A673 (cell line): ENCODE results near the gene CASQ1. TPM values are rescaled to one million over a fixed set of nuclear protein-coding genes. Genes with fewer than 3 reads are reported as not detected.

Experiments
- BruUV-seq: library from RNA; stranded (reverse); fragments of 400-500 nt; replicated peaks from 2 replicates; lab custom pipeline; 2021; lab: Mats Ljungman, UMichigan
- CTCF ChIA-PET: fragments of 300-600 bp; sonication (Branson Sonifier 250); formaldehyde crosslinking; loops from one replicate; lab custom pipeline; 2022; ENCODE audit warnings: antibody characterized with exemption; lab: Charles Lee
- POLR2A ChIA-PET: fragments of 300-600 bp; sonication (Branson Sonifier 250); formaldehyde crosslinking; loops from one replicate; lab custom pipeline; 2022; ENCODE audit warnings: antibody characterized with exemption; ENCODE audit not compliant: low non-redundant PET; lab: Charles Lee
- DNase-seq: peaks from one replicate; pipeline ENCODE4 v3.0.0-alpha.2; 2015; ENCODE audit warnings: low spot score
- H3K27ac ChIP-seq: fragments of 200-600 bp; sonication (generic); 2 replicates; pipeline ENCODE4 v1.5.1; 2016; ENCODE audit warnings: mixed run types, low read depth, mild to moderate bottlenecking, mixed read lengths, antibody characterized with exemption, low read length; ENCODE audit not compliant: poor library complexity, severe bottlenecking
- H3K27me3 ChIP-seq: fragments of 200-600 bp; sonication (generic); replicated peaks from 2 replicates; pipeline ENCODE4 v1.6.1; 2017; ENCODE audit warnings: mixed run types, low read depth, mild to moderate bottlenecking, mixed read lengths, antibody characterized with exemption, low read length; ENCODE audit not compliant: insufficient read depth, poor library complexity
- H3K36me3 ChIP-seq: fragments of 200-600 bp; sonication (generic); 2 replicates; pipeline ENCODE4 v1.6.1; 2016; ENCODE audit warnings: mixed run types, mild to moderate bottlenecking, mixed read lengths, antibody characterized with exemption, low read length; ENCODE audit not compliant: insufficient read depth, poor library complexity, severe bottlenecking
- H3K4me1 ChIP-seq: fragments of 200-600 bp; sonication (generic); 2 replicates; pipeline ENCODE4 v1.6.1; 2017; ENCODE audit warnings: mixed run types, mild to moderate bottlenecking, mixed read lengths, antibody characterized with exemption, low read length; ENCODE audit not compliant: insufficient read depth, poor library complexity, severe bottlenecking
- H3K4me3 ChIP-seq: fragments of 200-600 bp; sonication (generic); 2 replicates; pipeline ENCODE4 v1.5.1; 2016; ENCODE audit warnings: low read depth, mixed run types, mild to moderate bottlenecking, mixed read lengths, low read length; ENCODE audit not compliant: poor library complexity, severe bottlenecking
- H3K9me3 ChIP-seq: fragments of 200-600 bp; sonication (generic); 2 replicates; pipeline ENCODE4 v1.6.1; 2016; ENCODE audit warnings: mixed run types, low read depth, mild to moderate bottlenecking, mixed read lengths, antibody characterized with exemption, low read length; ENCODE audit not compliant: poor library complexity, severe bottlenecking
- CTCF ChIP-seq: fragments of 300-800, 200-600 bp; sonication (generic); conservative IDR thresholded peaks from 2 replicates; pipeline ENCODE4 v1.5.1; 2017; ENCODE audit warnings: low read depth, mild to moderate bottlenecking, antibody characterized with exemption, low read length, moderate library complexity, mixed read lengths
- EZH2 ChIP-seq: fragments of 200-600 bp; sonication (generic); IDR thresholded peaks from 2 replicates; pipeline ENCODE4 v1.6.1; 2017; ENCODE audit warnings: borderline replicate concordance, low read depth, mild to moderate bottlenecking, mixed read lengths, antibody characterized with exemption, low read length; ENCODE audit not compliant: poor library complexity, severe bottlenecking
- intact Hi-C: fragments of 100-400 bp; cut with micrococcal nuclease; formaldehyde crosslinking; loops from one replicate; pipeline ENCODE4 v1.10.0; 2022; ENCODE audit not compliant: unreplicated experiment
- total RNA-seq: library from RNA; stranded (reverse); gene quantifications from 2 replicates; pipeline ENCODE4 v1.2.3, GENCODE V29; 2021

CASQ1 gene
- total RNA-seq, 1 experiment from 2014 or later, result not detected

GRCh38 chr1:160226623-160227022 is 36.2 kb downstream of the CASQ1 start:
- BruUV-seq, result no TSS peak
- POLR2A ChIA-PET, result no interaction called here
- TF ChIP-seq CTCF, result no peak
- no peak for TF ChIP-seq EZH2
- intact Hi-C loops, result no loop called here
- CTCF ChIA-PET, result interaction anchor here (0.8 kb wide), 1 partner anchor 126 kb away, joined by 4 read pairs; no protein-coding TSS in a partner anchor
- no peak for DNase-seq
- no peaks in the 10 kb centered on the region for H3K4me1 ChIP-seq
- H3K27me3 ChIP-seq, result no peaks in the 10 kb centered on the region
- H3K36me3 ChIP-seq, result peaks cover 85% of the 10 kb centered on the region
- H3K27ac ChIP-seq, result no peak overlapping the region
- no peak overlapping the region for H3K4me3 ChIP-seq
- H3K9me3 ChIP-seq, result no peaks in the 10 kb centered on the region

GRCh38 chr1:160227034-160227433 is 36.7 kb downstream of the CASQ1 start:
- no peaks in the 10 kb centered on the region for H3K4me1 ChIP-seq
- H3K27me3 ChIP-seq, result no peaks in the 10 kb centered on the region
- intact Hi-C loops, result no loop called here
- POLR2A ChIA-PET, result no interaction called here
- H3K36me3 ChIP-seq, result peaks cover 85% of the 10 kb centered on the region
- BruUV-seq, result no TSS peak
- no peaks in the 10 kb centered on the region for H3K9me3 ChIP-seq
- no peak overlapping the region for H3K4me3 ChIP-seq
- no peak for DNase-seq
- CTCF ChIA-PET, result no interaction called here
- no peak overlapping the region for H3K27ac ChIP-seq
- TF ChIP-seq EZH2 (no peak), CTCF (no peak)

GRCh38 chr1:160227561-160227960 is 37.2 kb downstream of the CASQ1 start:
- no peaks in the 10 kb centered on the region for H3K27me3 ChIP-seq
- H3K36me3 ChIP-seq, result peaks cover 85% of the 10 kb centered on the region
- no peak overlapping the region for H3K4me3 ChIP-seq
- intact Hi-C loops, result no loop called here
- no peaks in the 10 kb centered on the region for H3K9me3 ChIP-seq
- ChIA-PET POLR2A (no interaction called here), CTCF (no interaction called here)
- no TSS peak for BruUV-seq
- no peaks in the 10 kb centered on the region for H3K4me1 ChIP-seq
- no peak for TF ChIP-seq CTCF
- no peak for TF ChIP-seq EZH2
- no peak overlapping the region for H3K27ac ChIP-seq
- DNase-seq, result no peak
